Stimulated activated CD8-positive, alpha-beta memory T cell treated with anti-CD3 and anti-CD28 coated beads, Interleukin-12 subunit alpha, Interleukin-12 subunit beta, amount 100 ng/mL, for 24 hours (primary cell): ENCODE results near the gene MICAL2.
A peak's percentile ranks its signal among the peaks of the same experiment; 100 is the strongest.

ENCODE experiments used
- DNase-seq: peaks from one replicate; pipeline ENCODE4 v3.0.0-alpha.2; 2020; ENCODE audit errors: extremely low read depth

Gene MICAL2, protein sequence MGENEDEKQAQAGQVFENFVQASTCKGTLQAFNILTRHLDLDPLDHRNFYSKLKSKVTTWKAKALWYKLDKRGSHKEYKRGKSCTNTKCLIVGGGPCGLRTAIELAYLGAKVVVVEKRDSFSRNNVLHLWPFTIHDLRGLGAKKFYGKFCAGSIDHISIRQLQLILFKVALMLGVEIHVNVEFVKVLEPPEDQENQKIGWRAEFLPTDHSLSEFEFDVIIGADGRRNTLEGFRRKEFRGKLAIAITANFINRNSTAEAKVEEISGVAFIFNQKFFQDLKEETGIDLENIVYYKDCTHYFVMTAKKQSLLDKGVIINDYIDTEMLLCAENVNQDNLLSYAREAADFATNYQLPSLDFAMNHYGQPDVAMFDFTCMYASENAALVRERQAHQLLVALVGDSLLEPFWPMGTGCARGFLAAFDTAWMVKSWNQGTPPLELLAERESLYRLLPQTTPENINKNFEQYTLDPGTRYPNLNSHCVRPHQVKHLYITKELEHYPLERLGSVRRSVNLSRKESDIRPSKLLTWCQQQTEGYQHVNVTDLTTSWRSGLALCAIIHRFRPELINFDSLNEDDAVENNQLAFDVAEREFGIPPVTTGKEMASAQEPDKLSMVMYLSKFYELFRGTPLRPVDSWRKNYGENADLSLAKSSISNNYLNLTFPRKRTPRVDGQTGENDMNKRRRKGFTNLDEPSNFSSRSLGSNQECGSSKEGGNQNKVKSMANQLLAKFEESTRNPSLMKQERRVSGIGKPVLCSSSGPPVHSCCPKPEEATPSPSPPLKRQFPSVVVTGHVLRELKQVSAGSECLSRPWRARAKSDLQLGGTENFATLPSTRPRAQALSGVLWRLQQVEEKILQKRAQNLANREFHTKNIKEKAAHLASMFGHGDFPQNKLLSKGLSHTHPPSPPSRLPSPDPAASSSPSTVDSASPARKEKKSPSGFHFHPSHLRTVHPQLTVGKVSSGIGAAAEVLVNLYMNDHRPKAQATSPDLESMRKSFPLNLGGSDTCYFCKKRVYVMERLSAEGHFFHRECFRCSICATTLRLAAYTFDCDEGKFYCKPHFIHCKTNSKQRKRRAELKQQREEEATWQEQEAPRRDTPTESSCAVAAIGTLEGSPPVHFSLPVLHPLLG

DNA sequence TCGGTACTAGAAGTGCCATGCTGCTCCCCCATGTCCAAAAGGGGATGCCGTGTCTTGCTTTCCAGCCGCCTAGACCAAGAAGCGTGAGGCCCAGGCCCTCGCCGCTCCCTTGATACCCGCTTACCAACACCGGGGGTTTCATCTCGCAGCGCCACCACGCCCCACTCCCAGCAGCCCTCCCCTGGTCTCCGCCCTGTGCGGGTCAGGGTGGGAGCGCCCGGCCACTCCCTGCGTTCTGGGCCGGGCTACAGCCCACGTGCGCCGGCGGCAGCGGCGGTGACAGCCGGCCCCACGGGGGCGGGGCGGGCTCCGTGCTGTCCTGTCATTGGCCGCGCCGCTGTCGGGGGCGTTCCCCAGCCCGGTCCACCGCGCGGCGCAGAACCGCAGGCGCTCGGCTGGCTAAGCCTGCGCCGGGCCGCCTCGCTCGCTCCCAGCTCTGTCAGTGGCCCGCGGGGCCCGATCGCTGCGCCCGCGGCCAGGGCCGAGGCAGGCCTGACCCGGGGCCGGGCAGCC is at the start of gene MICAL2:
Gene MICAL2 (plus strand): TSS at position 390 of the 513 bp plus-strand sequence. CDS start 51,566 bp downstream, outside the sequence.
- DNase-seq: peak; percentile 67

DNA sequence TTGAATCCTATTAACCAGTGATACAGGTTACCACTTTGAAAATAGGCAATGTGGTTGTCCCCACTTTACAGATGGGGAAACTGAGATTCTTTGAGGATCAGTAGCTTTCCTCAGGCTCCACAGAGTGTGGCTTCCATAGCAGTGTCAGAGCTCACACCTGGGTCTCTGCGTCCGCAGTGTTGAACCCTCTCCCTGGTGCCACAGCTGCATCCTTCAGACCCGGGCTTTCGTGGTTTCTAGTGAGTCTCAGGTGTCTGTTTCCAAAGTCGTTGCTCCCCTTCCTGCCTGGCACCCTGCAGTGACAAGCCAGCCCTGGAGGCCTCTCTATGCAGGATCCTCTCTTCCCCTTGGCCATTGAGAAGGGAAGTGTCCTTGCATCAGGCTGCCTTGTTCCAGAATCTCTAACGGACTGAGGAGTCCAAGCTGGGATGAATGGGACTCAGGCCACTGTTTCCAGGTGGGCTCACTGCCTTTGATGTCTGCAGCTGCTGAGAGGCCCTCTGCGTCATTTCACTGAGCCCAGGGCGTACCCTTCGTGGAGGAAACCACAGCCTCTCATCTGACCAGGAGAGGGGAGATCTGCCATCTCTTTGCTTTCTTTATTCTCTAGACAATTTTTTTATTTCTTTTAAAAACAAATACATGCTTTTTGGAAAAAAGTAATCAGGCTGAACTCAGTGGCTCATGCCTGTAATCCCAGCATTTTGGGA is 48.4 kb upstream of the MICAL2 start:
- DNase-seq: no peak

DNA sequence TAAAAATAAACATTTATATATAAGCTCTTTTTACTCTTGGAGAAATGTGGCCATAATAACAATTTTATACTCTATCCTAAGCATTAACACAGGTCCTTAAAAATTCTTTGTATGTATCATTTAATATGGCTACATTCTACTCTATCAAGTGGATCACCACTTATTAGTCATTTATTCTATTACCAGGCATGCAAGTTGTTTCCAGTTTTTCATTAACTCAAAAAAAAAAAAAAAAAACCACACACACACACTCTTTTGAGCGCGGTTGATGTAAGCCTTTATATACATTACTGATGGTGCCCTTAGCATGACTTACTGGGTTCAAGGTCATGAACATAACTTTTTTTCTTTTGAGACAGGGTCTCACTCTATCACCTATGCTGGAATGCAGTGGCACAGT is 47.1 kb upstream of the MICAL2 start:
- DNase-seq: no peak

DNA sequence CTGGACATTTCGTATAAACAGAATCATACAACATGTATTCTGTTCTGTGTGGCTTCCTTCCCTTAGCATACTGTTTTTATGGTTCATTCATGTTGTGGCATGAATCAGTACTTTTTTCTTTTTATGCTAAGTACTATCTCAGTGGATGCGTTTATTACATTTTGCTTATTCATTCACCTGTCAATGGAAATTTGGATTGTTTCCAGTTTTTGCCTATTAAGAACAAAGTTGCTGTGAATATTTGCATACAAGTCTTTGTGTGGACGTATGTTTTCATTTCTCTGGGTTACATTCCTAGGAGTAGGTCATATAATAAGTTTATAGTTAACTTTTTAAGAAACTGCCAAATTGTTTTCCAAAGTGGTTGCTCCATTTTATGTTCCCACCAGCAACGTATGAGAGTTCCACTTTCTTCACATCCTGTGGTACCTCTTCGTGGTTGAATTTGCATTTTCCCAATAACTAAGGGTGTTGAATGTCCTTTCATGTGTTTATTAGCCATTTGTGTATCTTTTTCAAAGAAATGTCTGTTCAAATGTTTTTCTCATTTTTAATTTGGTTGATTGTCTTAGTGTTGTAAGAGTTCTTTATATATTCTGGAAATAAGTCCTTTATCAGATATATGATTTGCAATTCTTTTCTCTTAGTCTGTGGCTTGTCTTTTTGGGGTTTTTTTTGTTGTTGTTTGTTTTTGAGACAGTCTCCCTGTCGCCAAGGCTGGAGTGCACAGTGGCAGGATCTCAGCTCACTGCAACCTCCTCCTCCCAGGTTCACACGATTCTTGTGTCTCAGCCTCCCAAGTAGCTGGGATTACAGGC is 46.0 kb upstream of the MICAL2 start:
- DNase-seq: no peak

DNA sequence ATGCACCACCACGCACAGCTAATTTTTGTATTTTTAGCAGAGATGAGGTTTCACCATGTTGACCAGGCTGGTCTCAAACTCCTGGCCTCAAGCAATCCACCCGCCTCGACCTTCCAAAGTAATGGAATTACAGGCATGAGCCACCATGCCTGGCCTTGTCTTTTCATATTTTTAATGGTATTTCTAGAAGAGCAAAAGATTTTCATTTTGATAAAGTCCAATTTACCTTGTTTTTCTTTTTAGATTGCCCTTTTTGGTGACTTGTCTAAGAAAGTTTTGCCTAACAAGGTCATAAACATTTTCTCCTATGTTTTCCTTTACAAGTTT is 45.5 kb upstream of the MICAL2 start:
- no peak for DNase-seq

DNA sequence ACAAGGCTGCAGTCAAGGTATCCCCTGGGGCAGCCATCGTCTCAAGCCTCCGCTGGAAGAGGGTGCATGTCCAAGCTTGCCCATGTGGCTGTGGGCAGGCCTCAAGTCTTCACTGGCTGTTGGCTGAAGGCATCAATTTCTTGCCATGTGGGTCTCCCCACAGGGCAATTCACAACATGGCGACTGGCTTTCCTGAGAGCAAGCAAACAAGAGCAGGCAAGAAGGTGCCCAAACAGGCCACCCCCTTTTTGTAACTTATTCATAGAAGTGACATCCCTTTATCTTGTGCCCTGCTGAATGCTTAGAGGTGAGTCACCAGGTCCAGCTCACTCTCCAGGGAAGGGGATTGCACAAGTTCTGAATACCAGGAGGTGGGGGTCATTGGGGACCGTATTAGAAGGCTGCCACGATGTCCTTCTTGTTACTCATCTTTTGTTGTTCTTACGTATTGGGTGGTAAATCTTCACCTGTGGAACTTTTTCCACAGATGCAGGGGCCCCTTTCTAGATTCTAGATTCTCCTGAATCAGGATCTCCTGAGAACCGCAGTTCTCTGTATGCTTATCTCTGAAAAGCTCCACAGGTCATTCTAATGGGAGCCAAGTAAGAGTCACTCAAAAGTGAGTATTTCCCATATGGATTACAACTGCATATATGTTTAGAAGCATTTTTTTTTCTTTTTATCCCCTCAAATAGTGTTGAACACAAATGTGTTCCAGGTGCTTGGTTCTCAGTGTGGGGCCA is 44.2 kb upstream of the MICAL2 start:
- DNase-seq: no peak

DNA sequence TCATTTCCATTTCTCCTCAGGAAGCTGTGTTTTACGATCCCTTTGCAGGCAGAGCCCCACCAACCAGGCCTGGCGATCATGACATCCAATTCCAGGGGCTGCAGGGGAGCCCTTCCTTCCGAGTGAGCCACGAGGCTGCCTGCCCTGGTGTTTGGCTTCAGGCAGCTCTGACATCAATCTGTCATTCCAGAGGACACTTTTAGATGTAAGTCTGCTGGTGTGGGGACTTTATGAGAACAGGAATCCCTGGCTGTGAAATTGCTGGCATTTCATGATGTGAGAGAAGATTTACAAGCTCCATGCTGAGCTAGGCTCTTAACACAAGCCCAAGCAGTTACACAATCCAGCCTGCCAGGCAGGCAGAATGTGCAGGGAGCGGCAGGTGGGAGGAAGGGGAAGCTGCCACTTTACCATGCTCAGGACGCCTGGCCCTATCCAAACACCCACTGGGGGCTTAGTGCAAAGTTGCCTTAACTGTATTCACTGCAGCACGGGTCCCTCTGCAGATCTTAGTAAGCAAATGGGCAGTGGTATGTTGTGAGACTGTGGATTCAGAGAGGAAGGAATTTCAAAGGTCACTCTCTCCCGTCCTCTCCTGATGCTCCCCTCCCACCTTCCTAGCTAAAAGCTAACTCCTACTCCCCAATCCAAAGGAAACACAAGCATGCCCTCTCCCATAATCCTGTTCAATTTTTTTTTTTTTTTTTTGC is 43.4 kb upstream of the MICAL2 start:
- no peak for DNase-seq

DNA sequence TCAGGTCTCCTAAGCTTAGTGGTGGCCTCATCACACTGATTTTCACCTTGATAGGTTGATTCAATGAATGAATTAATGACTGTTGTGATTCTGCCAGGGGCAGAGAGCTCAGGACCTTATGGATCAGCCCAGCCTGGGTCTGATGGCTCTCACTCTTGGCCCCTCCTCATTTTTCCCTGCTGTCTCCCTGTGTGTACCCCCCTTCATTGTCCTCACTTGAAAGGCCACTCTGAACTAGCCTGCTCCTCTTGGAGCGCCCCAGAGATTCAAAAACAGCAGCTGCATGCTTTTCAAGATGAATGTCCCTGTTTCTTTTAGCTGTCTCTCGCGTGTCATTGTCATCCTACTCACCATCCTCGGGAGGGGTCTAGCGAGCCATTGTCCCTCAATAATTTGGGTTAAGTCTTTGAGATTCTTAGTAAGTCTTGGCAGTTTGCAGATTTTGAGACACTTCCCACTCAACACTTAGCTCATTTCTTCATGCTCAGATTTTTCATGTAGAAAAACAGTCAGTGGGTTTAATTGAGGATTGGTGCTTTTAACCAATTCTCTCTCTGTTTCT is 42.5 kb upstream of the MICAL2 start:
- no peak for DNase-seq

DNA sequence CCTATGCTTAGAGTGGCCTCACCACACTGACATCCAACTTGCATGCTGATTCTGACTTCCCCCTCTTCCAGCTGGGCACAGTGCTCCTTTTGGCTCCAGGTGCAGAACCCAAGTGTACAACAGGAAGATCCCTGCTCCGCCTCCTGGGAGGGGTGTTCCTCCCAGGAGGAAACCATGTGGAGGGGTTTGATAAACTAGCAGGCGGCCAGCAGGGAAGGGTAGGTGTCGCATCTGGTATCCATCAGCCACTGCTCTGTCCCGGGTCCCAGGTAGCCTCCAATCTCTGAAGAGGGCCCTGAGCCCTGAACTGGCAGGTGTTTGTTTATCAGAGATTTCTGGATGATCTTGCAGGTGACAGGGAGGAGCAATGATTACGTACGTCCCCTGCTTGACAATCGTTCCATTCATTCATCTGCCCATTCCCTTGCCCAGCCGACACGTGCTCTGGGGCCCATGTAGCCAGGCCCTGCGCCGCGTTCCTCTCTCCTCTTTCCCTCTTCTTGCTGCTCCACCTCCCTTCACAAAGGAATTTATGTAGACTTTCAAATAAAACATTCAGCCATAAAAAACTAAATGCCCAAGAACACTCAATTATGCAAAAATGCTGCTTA is 41.2 kb upstream of the MICAL2 start:
- DNase-seq: no peak

DNA sequence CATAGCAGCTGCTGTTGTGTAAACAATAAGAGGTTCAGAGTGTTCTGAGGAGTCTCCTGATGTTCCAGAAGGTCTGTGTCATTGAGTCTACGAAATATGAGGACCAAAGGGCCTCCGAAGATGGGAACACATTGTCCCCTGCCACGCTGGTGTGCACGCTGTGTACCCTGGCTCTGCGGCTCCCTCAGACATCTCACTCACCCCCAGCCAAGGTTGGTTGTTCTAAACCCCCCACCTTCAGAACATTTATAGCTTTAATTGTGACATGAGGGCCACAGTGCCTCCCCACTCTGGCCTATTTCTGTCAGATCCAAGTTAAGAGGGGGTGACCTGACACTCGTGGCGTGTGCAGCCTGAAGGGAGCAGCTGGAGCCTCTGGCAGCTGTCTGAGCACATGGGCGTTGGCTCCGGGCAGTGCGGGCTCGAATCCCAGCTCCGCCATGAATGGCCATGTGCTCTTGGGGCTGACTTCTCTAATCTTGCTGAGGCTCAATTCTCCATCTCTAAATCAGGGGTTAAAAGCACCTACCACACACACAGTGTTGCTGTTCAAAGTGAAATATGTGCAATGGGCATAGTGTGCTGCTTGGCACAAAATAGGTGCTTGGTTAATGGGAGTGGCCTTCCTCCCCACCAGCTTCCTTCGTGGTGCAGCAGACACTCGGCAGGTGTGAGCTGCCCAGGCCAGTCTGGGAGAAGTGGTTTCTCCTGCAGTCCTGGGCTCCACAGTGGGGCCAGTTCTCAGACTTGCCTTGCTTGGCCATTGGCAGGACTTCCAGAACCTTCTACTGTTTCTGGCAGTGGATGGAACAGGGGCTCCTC is 39.7 kb upstream of the MICAL2 start:
- no peak for DNase-seq

DNA sequence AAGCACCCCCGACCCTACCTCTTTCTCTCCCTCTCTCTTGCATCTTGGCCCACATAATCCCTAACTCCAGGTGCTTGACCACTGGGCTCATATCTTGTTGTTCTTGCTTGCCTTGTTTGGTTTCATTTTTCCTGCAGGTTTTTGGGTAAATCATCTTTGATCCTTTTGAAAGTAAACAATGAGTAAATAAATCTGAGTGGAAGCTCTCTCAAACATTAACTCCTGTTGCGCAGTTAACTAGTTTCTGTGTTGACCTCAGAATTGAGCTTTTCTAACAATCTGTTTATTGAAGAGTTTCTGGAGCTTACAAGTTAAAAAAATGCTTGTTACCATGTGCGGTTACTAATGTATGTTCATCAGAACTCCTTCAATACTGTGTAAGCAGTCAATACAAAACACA is 38.8 kb upstream of the MICAL2 start:
- DNase-seq: no peak

DNA sequence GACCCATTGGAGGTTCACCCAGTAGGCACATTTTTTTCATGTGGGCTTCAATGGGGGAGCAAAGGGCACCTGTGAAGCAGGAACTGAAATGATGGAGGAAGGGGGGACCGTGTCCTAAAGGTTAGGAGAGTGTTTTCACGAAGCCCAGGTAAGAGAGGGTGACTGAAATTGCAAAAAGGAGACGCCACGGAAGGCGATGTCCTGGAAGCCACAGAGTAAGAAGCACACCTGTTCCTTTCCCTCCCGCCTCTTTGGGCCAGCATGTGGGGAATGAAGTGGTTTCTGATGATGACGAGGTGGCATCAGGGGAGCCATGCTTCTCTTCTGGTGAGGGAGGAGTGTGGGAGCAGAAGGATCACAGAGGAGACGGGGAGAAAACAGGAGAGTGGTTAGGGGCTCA is 37.0 kb upstream of the MICAL2 start:
- no peak for DNase-seq

DNA sequence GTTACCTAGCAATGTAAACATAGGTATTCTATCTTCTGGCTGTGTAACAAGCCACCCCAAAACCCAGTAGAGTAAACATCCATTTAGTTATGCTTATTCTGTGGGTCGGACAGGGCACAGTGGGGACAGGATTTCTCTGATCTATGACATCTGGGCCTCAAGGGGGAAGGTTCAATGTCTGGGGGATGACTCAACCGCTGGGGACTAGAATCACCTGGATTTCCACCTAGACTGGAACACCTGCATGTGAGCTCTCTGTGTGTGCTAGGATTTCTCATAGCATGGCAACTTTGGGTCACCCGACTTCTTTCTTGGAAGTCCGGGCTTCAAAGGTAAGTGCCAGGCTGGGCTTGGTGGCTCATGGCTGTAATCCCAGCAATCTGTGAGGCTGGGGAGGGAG is 36.5 kb upstream of the MICAL2 start:
- DNase-seq: no peak

DNA sequence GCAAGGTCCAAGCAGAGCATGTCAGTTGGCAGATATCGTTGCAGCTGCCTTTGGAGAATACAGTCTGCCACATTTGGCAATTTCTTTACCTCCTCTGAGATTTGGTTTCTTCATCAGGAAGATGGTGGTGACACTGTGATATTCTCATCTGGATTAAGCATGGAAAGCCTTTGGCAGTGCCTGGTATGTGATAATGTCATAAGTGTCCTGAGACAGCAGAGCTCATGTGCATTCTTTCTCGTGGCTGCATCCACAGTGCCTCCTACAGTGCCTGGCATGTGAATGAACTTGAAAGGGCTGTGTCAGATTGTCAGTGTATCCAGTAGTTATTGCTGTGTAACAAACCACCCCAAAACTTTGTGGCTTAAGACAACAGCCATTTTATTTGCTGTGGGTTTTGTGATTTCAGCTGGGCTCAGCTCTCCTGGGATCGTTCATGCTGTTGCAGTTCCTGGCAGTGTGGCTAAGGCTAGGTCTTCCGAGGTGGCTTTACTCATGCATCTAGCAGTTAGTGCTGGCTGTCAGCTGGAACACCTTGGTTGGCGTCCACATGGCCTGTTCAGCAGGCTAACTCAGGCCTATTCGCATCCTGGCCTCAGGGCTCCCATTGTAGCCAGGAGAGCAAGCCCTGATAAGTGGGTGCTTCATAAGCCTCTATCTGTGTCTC is 35.7 kb upstream of the MICAL2 start:
- no peak for DNase-seq

DNA sequence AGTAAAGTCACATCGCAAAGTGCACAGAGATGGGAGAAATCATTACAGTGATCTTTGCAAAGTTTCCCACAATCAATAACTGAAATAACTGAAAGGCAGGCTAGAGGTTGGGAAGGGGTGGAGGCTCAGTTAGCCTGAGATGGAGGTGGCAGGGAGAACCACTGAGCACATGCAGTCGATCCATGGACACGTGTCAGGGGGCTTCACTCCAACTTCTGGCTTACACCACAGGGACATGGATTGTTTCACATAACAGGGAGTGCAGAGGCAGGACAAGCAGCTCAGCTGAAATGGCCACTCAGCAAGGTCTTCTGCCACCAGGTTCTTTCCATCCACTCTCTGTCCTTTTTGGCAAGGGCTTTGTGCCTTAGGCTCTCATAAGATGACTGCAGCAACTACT is 35.1 kb upstream of the MICAL2 start:
- no peak for DNase-seq

DNA sequence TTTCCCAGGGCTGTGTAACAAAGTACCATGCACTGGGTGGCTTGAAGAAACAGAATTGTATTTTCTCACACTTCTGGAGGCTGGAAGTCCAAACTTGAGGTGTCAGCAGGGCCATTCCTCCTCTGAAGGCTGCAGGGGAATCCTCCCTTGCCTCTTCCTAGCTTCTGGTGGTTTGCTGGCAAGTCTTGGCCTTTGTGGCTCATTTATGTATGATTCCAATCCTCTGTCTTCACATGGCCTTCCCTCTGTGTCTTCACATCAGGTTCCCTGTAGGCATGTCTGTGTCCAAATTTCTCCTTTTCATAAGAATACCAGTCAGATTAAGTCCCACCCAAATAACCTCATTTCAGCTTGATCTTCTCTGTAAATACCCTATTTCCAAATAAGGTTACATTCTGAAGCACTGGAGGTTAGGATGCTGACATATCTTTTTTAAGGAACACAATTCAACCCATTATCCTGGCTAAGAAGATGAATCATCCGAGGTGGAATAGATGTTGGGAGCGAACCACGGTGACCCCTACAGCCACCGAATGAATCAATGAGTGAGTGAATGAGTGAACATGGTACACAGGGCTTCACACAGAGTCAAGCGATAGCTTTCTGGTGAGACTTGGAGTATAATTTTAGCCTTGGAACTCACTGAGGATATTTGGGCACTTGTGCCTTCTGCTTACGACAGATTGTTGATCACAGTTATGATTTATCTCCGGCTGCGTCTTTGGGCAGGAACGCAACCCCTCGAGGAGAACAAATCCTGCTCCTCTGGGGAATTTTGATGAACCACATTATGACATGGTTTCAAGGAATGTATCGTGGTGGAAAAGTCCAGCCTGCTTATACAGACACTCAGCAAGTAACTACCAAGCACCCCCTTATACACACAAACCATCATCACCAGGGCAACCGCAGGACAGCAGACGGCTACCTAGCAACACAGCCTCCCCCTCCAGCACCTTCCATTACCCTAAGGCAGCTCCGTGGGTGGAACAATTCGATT is 34.3 kb upstream of the MICAL2 start:
- DNase-seq: no peak
